Mesenchymal stem cell (in vitro differentiated cells and primary cell): ENCODE measurements around the gene PANK4.

Experiments used
- DNase-seq: peaks from one replicate; pipeline ENCODE4 v3.0.0-alpha.2; 2013
- H2AFZ ChIP-seq: one replicate; pipeline ENCODE4 v1.6.1; 2013; ENCODE audit warnings: low read depth, mild to moderate bottlenecking, control low read depth, inconsistent platforms, low read length, moderate library complexity
- H2AK5ac ChIP-seq: 2 replicates; pipeline ENCODE4 v1.6.1; 2013; ENCODE audit warnings: low read length, moderate library complexity, mild to moderate bottlenecking, inconsistent platforms; ENCODE audit not compliant: severe bottlenecking
- H2BK120ac ChIP-seq: one replicate; pipeline ENCODE4 v1.6.1; 2013; ENCODE audit warnings: low read depth, mild to moderate bottlenecking, inconsistent platforms, low read length, moderate library complexity
- H2BK12ac ChIP-seq, 2 experiments: one replicate each; pipeline ENCODE4 v1.6.1; 2013; ENCODE audit warnings: inconsistent platforms in 2 of 2, low read length in 2 of 2, mild to moderate bottlenecking in 2 of 2, moderate library complexity in 2 of 2, control low read depth in 1 of 2
- H2BK15ac ChIP-seq: one replicate; pipeline ENCODE4 v1.6.1; 2013; ENCODE audit warnings: mild to moderate bottlenecking, low read depth, inconsistent platforms; ENCODE audit not compliant: poor library complexity, severe bottlenecking
- H2BK5ac ChIP-seq: 2 replicates; pipeline ENCODE4 v1.6.1; 2013; ENCODE audit warnings: low read depth, mild to moderate bottlenecking, low read length, control low read depth, inconsistent platforms; ENCODE audit not compliant: poor library complexity, severe bottlenecking
- H3K14ac ChIP-seq, 2 experiments: one replicate each; pipeline ENCODE4 v1.6.1; 2013; ENCODE audit warnings: inconsistent platforms in 2 of 2, low read length in 2 of 2, control low read depth in 1 of 2, mild to moderate bottlenecking in 1 of 2, moderate library complexity in 1 of 2
- H3K18ac ChIP-seq, 2 experiments: one replicate each; pipeline ENCODE4 v1.6.1; 2013; ENCODE audit warnings: inconsistent platforms in 2 of 2, low read length in 2 of 2, control low read depth in 1 of 2, low read depth in 1 of 2, mild to moderate bottlenecking in 1 of 2
- H3K23ac ChIP-seq, 2 experiments: one replicate each; pipeline ENCODE4 v1.6.1; 2013; ENCODE audit warnings: inconsistent platforms in 2 of 2, low read length in 2 of 2, mild to moderate bottlenecking in 2 of 2, moderate library complexity in 2 of 2, control low read depth in 1 of 2
- H3K27ac ChIP-seq: 2 replicates; pipeline ENCODE4 v1.5.1; 2013; ENCODE audit warnings: mild to moderate bottlenecking, moderate library complexity, low read length, control low read depth, inconsistent platforms; ENCODE audit not compliant: poor library complexity, severe bottlenecking
- H3K27me3 ChIP-seq, 2 experiments: 2 replicates each; pipeline versions ENCODE4 v1.6.1 to v1.7.0; 2013; ENCODE audit warnings: low read length in 2 of 2, mild to moderate bottlenecking in 2 of 2, moderate library complexity in 2 of 2, control low read depth in 1 of 2, inconsistent platforms in 1 of 2; ENCODE audit not compliant: control insufficient read depth in 1 of 2, insufficient read depth in 1 of 2
- H3K36me3 ChIP-seq, 2 experiments: 2 replicates each; pipeline versions ENCODE4 v1.6.1 to v1.7.0; 2013; ENCODE audit warnings: low read length in 2 of 2, control low read depth in 1 of 2, inconsistent platforms in 1 of 2, low read depth in 1 of 2, mild to moderate bottlenecking in 1 of 2; ENCODE audit not compliant: insufficient read depth in 2 of 2, control insufficient read depth in 1 of 2
- H3K4ac ChIP-seq, 2 experiments: one replicate each; pipeline ENCODE4 v1.6.1; 2013; ENCODE audit warnings: inconsistent platforms in 2 of 2, low read length in 2 of 2, mild to moderate bottlenecking in 2 of 2, moderate library complexity in 2 of 2, control low read depth in 1 of 2, low read depth in 1 of 2
- H3K4me1 ChIP-seq: 2 replicates; pipeline ENCODE4 v1.6.1; 2013; ENCODE audit warnings: low read depth, low read length, control low read depth; ENCODE audit not compliant: control insufficient read depth, insufficient read depth
- H3K4me2 ChIP-seq: 2 replicates; pipeline ENCODE4 v1.6.1; 2013; ENCODE audit warnings: low read length, mild to moderate bottlenecking, inconsistent platforms; ENCODE audit not compliant: poor library complexity, severe bottlenecking
- H3K4me3 ChIP-seq, 2 experiments: 2 replicates each; pipeline versions ENCODE4 v1.5.1 to v1.7.0; 2013; ENCODE audit warnings: low read length in 2 of 2, mild to moderate bottlenecking in 2 of 2, control low read depth in 1 of 2, low read depth in 1 of 2; ENCODE audit not compliant: insufficient read depth in 1 of 2
- H3K79me1 ChIP-seq: replicated peaks from 2 replicates; pipeline ENCODE4 v1.6.1; 2013; ENCODE audit warnings: mild to moderate bottlenecking, control low read depth, low read length, inconsistent platforms; ENCODE audit not compliant: poor library complexity, severe bottlenecking
- H3K9ac ChIP-seq: 2 replicates; pipeline ENCODE4 v1.7.0; 2013; ENCODE audit warnings: mild to moderate bottlenecking, low read length, moderate library complexity
- H3K9me3 ChIP-seq: 2 replicates; pipeline ENCODE4 v1.7.0; 2013; ENCODE audit warnings: mild to moderate bottlenecking, low read length; ENCODE audit not compliant: control insufficient read depth
- H4K8ac ChIP-seq: one replicate; pipeline ENCODE4 v1.6.1; 2013; ENCODE audit warnings: inconsistent platforms, mild to moderate bottlenecking, low read length, moderate library complexity
- H4K91ac ChIP-seq: one replicate; pipeline ENCODE4 v1.6.1; 2013; ENCODE audit warnings: mild to moderate bottlenecking, low read length, inconsistent platforms
- WGBS: methylation state at CpG from one replicate; pipeline ENCODE4 v1.1.7; 2013; ENCODE audit warnings: mixed read lengths; 5-methylcytosine and 5-hydroxymethylcytosine counted together

Gene PANK4

GRCh38 chr1:2543543-2544092 lies 17.2 kb upstream of the PANK4 start:
- no peak overlapping the region for H2BK5ac ChIP-seq
- H2BK12ac ChIP-seq = no peak overlapping the region
- H3K9ac ChIP-seq = no peak overlapping the region
- peak overlapping the region; percentile 16 for H4K8ac ChIP-seq
- H4K91ac ChIP-seq = peak overlapping the region; percentile 30
- 41% methylated on average over 26 of the region's 26 CpGs for WGBS
- peaks cover 63% of the 10 kb centered on the region for H3K4me1 ChIP-seq
- H2AK5ac ChIP-seq = no peak overlapping the region
- peak overlapping the region; percentile 9 for H3K4me2 ChIP-seq
- no peaks in the 10 kb centered on the region for H3K79me1 ChIP-seq
- no peak overlapping the region for H2BK15ac ChIP-seq
- H2BK120ac ChIP-seq = no peak overlapping the region
- H3K27me3 ChIP-seq = peaks cover 4 to 36% of the 10 kb centered on the region in 2 experiments
- no peak overlapping the region for H3K23ac ChIP-seq
- no peak overlapping the region for H3K27ac ChIP-seq
- H3K14ac ChIP-seq = no peak overlapping the region
- no peak overlapping the region for H3K4me3 ChIP-seq
- H3K18ac ChIP-seq = peak overlapping the region in 1 of 2 experiments; percentile 0
- DNase-seq = peak; percentile 60
- peak overlapping the region; percentile 19 for H2AFZ ChIP-seq
- H3K36me3 ChIP-seq = no peaks in the 10 kb centered on the region
- no peak overlapping the region for H3K4ac ChIP-seq
- H3K9me3 ChIP-seq = no peaks in the 10 kb centered on the region

GRCh38 chr1:2542246-2542915 lies 16.0 kb upstream of the PANK4 start:
- no peak overlapping the region for H3K4me2 ChIP-seq
- no peaks in the 10 kb centered on the region for H3K79me1 ChIP-seq
- H3K4me3 ChIP-seq = no peak overlapping the region
- H3K4ac ChIP-seq = no peak overlapping the region
- H3K9ac ChIP-seq = no peak overlapping the region
- DNase-seq = no peak
- H2AFZ ChIP-seq = no peak overlapping the region
- 89% methylated on average over 11 of the region's 11 CpGs for WGBS
- no peak overlapping the region for H3K23ac ChIP-seq
- H3K18ac ChIP-seq = no peak overlapping the region
- H2BK12ac ChIP-seq = no peak overlapping the region
- no peak overlapping the region for H2BK120ac ChIP-seq
- no peak overlapping the region for H3K14ac ChIP-seq
- no peak overlapping the region for H2BK5ac ChIP-seq
- H2AK5ac ChIP-seq = peak overlapping the region; percentile 24
- H4K8ac ChIP-seq = no peak overlapping the region
- no peak overlapping the region for H2BK15ac ChIP-seq
- H3K27ac ChIP-seq = no peak overlapping the region
- H4K91ac ChIP-seq = no peak overlapping the region
- H3K27me3 ChIP-seq = peaks cover 4 to 46% of the 10 kb centered on the region in 2 experiments
- peaks cover 53% of the 10 kb centered on the region for H3K4me1 ChIP-seq
- no peaks in the 10 kb centered on the region for H3K36me3 ChIP-seq
- no peaks in the 10 kb centered on the region for H3K9me3 ChIP-seq

GRCh38 chr1:2541619-2542245 lies 15.3 kb upstream of the PANK4 start:
- no peaks in the 10 kb centered on the region for H3K9me3 ChIP-seq
- no peak overlapping the region for H2AFZ ChIP-seq
- H3K27me3 ChIP-seq = peaks cover 4 to 53% of the 10 kb centered on the region in 2 experiments
- no peak overlapping the region for H3K18ac ChIP-seq
- no peak overlapping the region for H4K8ac ChIP-seq
- no peak overlapping the region for H2BK5ac ChIP-seq
- no peak overlapping the region for H3K9ac ChIP-seq
- H3K14ac ChIP-seq = no peak overlapping the region
- no peaks in the 10 kb centered on the region for H3K36me3 ChIP-seq
- no peak overlapping the region for H2AK5ac ChIP-seq
- no peak overlapping the region for H2BK15ac ChIP-seq
- 88% methylated on average over 25 of the region's 25 CpGs for WGBS
- no peak overlapping the region for H2BK12ac ChIP-seq
- no peaks in the 10 kb centered on the region for H3K79me1 ChIP-seq
- no peak overlapping the region for H3K4me3 ChIP-seq
- peaks cover 49% of the 10 kb centered on the region for H3K4me1 ChIP-seq
- H3K4ac ChIP-seq = no peak overlapping the region
- no peak for DNase-seq
- H3K27ac ChIP-seq = no peak overlapping the region
- no peak overlapping the region for H2BK120ac ChIP-seq
- H3K4me2 ChIP-seq = no peak overlapping the region
- H4K91ac ChIP-seq = no peak overlapping the region
- no peak overlapping the region for H3K23ac ChIP-seq

GRCh38 chr1:2540816-2541492 lies 14.6 kb upstream of the PANK4 start:
- Histone ChIP-seq H2BK5ac (no peak overlapping the region), H2AK5ac (no peak overlapping the region), H4K8ac (no peak overlapping the region), H3K27me3 (peaks cover 4 to 58% of the 10 kb centered on the region in 2 experiments), H3K4me2 (peak overlapping the region; percentile 43), H2BK15ac (no peak overlapping the region), H3K4me3 (no peak overlapping the region), H4K91ac (no peak overlapping the region), H3K36me3 (no peaks in the 10 kb centered on the region), H2BK12ac (no peak overlapping the region), H3K9me3 (no peaks in the 10 kb centered on the region), H2AFZ (no peak overlapping the region), H3K18ac (no peak overlapping the region), H3K23ac (no peak overlapping the region), H3K79me1 (no peaks in the 10 kb centered on the region), H3K14ac (no peak overlapping the region), H3K27ac (no peak overlapping the region), H3K9ac (no peak overlapping the region), H3K4me1 (peaks cover 43% of the 10 kb centered on the region), H2BK120ac (no peak overlapping the region), H3K4ac (no peak overlapping the region)
- 9% methylated on average over 28 of the region's 39 CpGs for WGBS
- DNase-seq = no peak
